ENCODE results near the gene FRMD8. TPM values are rescaled to one million over a fixed set of nuclear protein-coding genes. Genes with fewer than 3 reads are reported as not detected.

The FRMD8 gene
- polyA plus RNA-seq, 1 donor (not counting 4 experiments of a cell fraction or from before 2014, with no cell fraction given) = 24.1 TPM

DNA sequence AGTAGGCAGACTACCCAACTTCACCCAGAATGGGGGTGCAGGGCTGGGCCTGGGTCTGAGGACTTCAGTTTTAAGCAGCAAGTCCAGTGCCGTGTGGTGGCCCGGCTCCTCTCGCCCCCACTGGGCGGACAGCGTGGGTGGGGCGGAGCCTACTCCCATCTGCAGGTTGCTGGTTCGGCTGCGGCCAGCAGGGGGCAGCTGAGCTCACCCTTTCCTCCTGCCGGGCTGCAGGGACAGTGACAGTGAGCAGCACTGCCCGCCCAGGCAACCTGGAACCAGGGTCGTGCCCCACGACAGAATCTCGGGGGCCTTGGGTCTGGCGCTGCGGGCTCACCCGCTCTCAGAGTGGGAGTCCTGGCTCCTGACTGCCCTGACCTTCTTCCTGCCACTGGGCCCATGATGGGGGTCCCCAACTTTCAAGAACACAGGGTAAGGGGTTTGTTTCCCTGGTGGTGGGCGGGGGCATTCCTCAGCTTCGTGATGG, 29.9 kb downstream of the FRMD8 start:
- Histone ChIP-seq H3K4me3 (ENCODE audit: control insufficient read depth in 2 of 3, extremely low read depth in 1 of 3, insufficient read depth in 2 of 3, low read depth in 1 of 3, low read length in 3 of 3) (peak overlapping the region in 2 of 3 experiments; percentile 23 to 61), H3K79me2 (ENCODE audit: control insufficient read depth, insufficient read depth, low read length) (no peaks in the 10 kb centered on the region), H3K9me1 (ENCODE audit: control insufficient read depth, extremely low read depth, insufficient read depth, low read length) (peaks cover 4% of the 10 kb centered on the region), H2AFZ (ENCODE audit: control insufficient read depth, low read length) (no peak overlapping the region), H3K27me3 (ENCODE audit: control insufficient read depth, extremely low read depth, insufficient read depth, low read length) (no peaks in the 10 kb centered on the region), H3K27ac (ENCODE audit: control insufficient read depth, insufficient read depth, low read length) (peak overlapping the region; percentile 1), H3K4me1 (ENCODE audit: control insufficient read depth, extremely low read depth, insufficient read depth, low read length) (peaks cover 53% of the 10 kb centered on the region), H3K9me3 (ENCODE audit: control insufficient read depth, low read depth, low read length) (no peaks in the 10 kb centered on the region), H4K20me1 (ENCODE audit: control insufficient read depth, extremely low read depth, insufficient read depth, low read length) (no peaks in the 10 kb centered on the region), H3K9ac (ENCODE audit: control insufficient read depth, extremely low read depth, insufficient read depth, low read length) (peak overlapping the region; percentile 55), H3K36me3 (ENCODE audit: control insufficient read depth in 2 of 2, extremely low read depth in 1 of 2, insufficient read depth in 2 of 2, low read length in 2 of 2) (peaks cover 0 to 17% of the 10 kb centered on the region in 2 experiments), H3K4me2 (ENCODE audit: control insufficient read depth, extremely low read depth, insufficient read depth, low read depth, low read length) (peak overlapping the region; percentile 78)
- no peak for TF ChIP-seq EZH2 (IDR thresholded peaks at IDR 0.05; ENCODE audit: low read length)
- TF ChIP-seq, protein P1, sequence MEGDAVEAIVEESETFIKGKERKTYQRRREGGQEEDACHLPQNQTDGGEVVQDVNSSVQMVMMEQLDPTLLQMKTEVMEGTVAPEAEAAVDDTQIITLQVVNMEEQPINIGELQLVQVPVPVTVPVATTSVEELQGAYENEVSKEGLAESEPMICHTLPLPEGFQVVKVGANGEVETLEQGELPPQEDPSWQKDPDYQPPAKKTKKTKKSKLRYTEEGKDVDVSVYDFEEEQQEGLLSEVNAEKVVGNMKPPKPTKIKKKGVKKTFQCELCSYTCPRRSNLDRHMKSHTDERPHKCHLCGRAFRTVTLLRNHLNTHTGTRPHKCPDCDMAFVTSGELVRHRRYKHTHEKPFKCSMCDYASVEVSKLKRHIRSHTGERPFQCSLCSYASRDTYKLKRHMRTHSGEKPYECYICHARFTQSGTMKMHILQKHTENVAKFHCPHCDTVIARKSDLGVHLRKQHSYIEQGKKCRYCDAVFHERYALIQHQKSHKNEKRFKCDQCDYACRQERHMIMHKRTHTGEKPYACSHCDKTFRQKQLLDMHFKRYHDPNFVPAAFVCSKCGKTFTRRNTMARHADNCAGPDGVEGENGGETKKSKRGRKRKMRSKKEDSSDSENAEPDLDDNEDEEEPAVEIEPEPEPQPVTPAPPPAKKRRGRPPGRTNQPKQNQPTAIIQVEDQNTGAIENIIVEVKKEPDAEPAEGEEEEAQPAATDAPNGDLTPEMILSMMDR (optimal IDR thresholded peaks at IDR 0.05 in 1 of 3, IDR thresholded peaks at IDR 0.05 in 1 of 3, conservative IDR thresholded peaks at IDR 0.05 in 1 of 3; ENCODE audit: extremely low read depth in 1 of 3, insufficient read depth in 2 of 3, low read length in 3 of 3) = peak; percentile 87 to 100 (median 99)
- no peak for DNase-seq (ENCODE audit: low read depth, low spot score)
- FAIRE-seq = no peak
- dilution Hi-C loops (cut with MboI; ENCODE audit: extremely low pct_ligation_motif_present, low sequenced_read_pairs) = no loop called here

DNA sequence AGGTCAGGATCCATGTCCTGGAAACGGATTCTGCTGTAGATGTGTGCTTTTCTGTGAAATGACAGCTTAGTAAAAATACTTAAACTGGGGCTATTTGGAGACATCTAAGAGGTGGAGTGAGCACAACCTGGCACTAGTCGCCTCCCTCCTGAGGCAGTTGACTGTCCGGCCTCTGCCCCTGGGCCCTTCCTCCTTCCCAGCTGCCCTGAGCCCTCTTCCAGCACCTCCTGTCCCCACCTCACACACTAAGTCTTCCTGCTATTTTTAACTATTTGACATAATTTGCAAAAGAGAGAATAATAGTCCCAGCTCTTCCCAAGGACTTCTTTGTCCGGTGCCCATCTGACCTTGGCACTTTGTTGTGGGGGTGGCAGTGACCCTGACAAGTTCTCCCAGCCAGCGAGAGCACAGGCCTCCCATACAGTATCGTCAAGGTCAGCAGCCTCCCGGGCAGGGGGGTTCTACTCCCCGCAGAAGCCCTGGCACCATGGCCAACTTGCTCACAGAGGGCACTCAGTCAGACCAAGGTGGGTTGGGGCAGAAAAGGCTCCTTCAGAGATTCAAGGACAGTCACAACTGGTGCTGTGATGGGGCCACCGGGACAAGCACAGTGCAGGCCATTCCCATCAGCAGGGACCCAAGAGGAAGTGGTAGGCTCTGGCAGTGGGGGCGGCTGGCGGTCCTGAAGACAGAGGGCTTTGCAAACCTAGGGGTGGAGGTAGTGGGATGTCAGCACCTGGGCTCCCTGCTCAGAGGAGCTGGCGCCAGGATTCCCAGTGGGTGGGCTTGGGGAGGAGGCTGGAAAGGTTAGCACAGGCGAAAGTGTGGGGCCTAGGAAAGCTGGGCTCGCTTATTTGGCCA, 30.6 kb downstream of the FRMD8 start:
- no peak for DNase-seq (ENCODE audit: low read depth, low spot score)
- no peak for FAIRE-seq
- TF ChIP-seq EZH2 (IDR thresholded peaks at IDR 0.05; ENCODE audit: low read length) = no peak
- TF ChIP-seq, protein P1 (optimal IDR thresholded peaks at IDR 0.05 in 1 of 3, IDR thresholded peaks at IDR 0.05 in 1 of 3, conservative IDR thresholded peaks at IDR 0.05 in 1 of 3; ENCODE audit: extremely low read depth in 1 of 3, insufficient read depth in 2 of 3, low read length in 3 of 3) = no peak
- H3K36me3 ChIP-seq (ENCODE audit: control insufficient read depth in 2 of 2, extremely low read depth in 1 of 2, insufficient read depth in 2 of 2, low read length in 2 of 2) = peaks cover 0 to 11% of the 10 kb centered on the region in 2 experiments
- H3K4me1 ChIP-seq (ENCODE audit: control insufficient read depth, extremely low read depth, insufficient read depth, low read length) = peaks cover 55% of the 10 kb centered on the region
- no peak overlapping the region for H2AFZ ChIP-seq (ENCODE audit: control insufficient read depth, low read length)
- peak overlapping the region; percentile 1 for H3K27ac ChIP-seq (ENCODE audit: control insufficient read depth, insufficient read depth, low read length)
- peak overlapping the region; percentile 78 for H3K4me2 ChIP-seq (ENCODE audit: control insufficient read depth, extremely low read depth, insufficient read depth, low read depth, low read length)
- H3K4me3 ChIP-seq (ENCODE audit: control insufficient read depth in 2 of 3, extremely low read depth in 1 of 3, insufficient read depth in 2 of 3, low read depth in 1 of 3, low read length in 3 of 3) = no peak overlapping the region
- dilution Hi-C loops (cut with MboI; ENCODE audit: extremely low pct_ligation_motif_present, low sequenced_read_pairs) = no loop called here
- no peaks in the 10 kb centered on the region for H3K9me3 ChIP-seq (ENCODE audit: control insufficient read depth, low read depth, low read length)
- no peaks in the 10 kb centered on the region for H4K20me1 ChIP-seq (ENCODE audit: control insufficient read depth, extremely low read depth, insufficient read depth, low read length)
- no peaks in the 10 kb centered on the region for H3K27me3 ChIP-seq (ENCODE audit: control insufficient read depth, extremely low read depth, insufficient read depth, low read length)
- peaks cover 2% of the 10 kb centered on the region for H3K79me2 ChIP-seq (ENCODE audit: control insufficient read depth, insufficient read depth, low read length)
- peak overlapping the region; percentile 100 for H3K9ac ChIP-seq (ENCODE audit: control insufficient read depth, extremely low read depth, insufficient read depth, low read length)
- H3K9me1 ChIP-seq (ENCODE audit: control insufficient read depth, extremely low read depth, insufficient read depth, low read length) = peaks cover 4% of the 10 kb centered on the region
